Loucy (cell line): ENCODE measurements around the gene RBM39.

ENCODE experiments used
- H2AFZ ChIP-seq: fragments of 200-600 bp; sonication (generic); 2 replicates; pipeline ENCODE4 v1.6.0; 2016; ENCODE audit warnings: antibody characterized with exemption, mild to moderate bottlenecking, low read length, moderate library complexity
- H3F3A ChIP-seq: fragments of 200-600 bp; 2 replicates; pipeline ENCODE4 v1.6.0; 2016; ENCODE audit warnings: antibody characterized with exemption, low read depth, mild to moderate bottlenecking
- H3K27me3 ChIP-seq: fragments of 200-600 bp; sonication (generic); 2 replicates; pipeline ENCODE4 v1.6.1; 2014; ENCODE audit warnings: low read length, mild to moderate bottlenecking; ENCODE audit not compliant: insufficient read depth, poor library complexity, severe bottlenecking
- H3K36me3 ChIP-seq: fragments of 200-600 bp; sonication (generic); 2 replicates; pipeline ENCODE4 v1.6.1; 2016; ENCODE audit warnings: low read length; ENCODE audit not compliant: insufficient read depth
- H3K4me1 ChIP-seq: fragments of 200-600 bp; sonication (generic); 2 replicates; pipeline ENCODE4 v1.5.1; 2014; ENCODE audit warnings: low read length, mild to moderate bottlenecking; ENCODE audit not compliant: insufficient read depth, poor library complexity, severe bottlenecking
- H3K4me2 ChIP-seq: fragments of 200-600 bp; sonication (generic); 2 replicates; pipeline ENCODE4 v1.6.0; 2014; ENCODE audit warnings: antibody characterized with exemption, low read length, low read depth, mild to moderate bottlenecking; ENCODE audit not compliant: poor library complexity, severe bottlenecking
- H3K4me3 ChIP-seq: fragments of 200-600 bp; sonication (generic); 2 replicates; pipeline ENCODE4 v1.5.1; 2014; ENCODE audit warnings: low read length, mild to moderate bottlenecking, mixed read lengths; ENCODE audit not compliant: poor library complexity, severe bottlenecking
- H3K79me2 ChIP-seq: fragments of 200-600 bp; sonication (generic); 2 replicates; pipeline ENCODE4 v1.6.1; 2014; ENCODE audit warnings: low read length; ENCODE audit not compliant: insufficient read depth
- H3K9ac ChIP-seq: fragments of 200-600 bp; sonication (generic); 2 replicates; pipeline ENCODE4 v1.6.0; 2014; ENCODE audit warnings: mild to moderate bottlenecking, low read depth, low read length, moderate library complexity; ENCODE audit not compliant: poor library complexity, severe bottlenecking
- H3K9me2 ChIP-seq: fragments of 200-600 bp; sonication (generic); replicated peaks from 2 replicates; pipeline ENCODE4 v1.6.1; 2016; ENCODE audit warnings: low read depth, low read length, mixed read lengths
- H3K9me3 ChIP-seq: fragments of 200-600 bp; sonication (generic); 2 replicates; pipeline ENCODE4 v1.6.1; 2014; ENCODE audit warnings: mild to moderate bottlenecking, antibody characterized with exemption, low read length, low read depth; ENCODE audit not compliant: insufficient read depth
- H4K20me1 ChIP-seq: fragments of 200-600 bp; sonication (generic); 2 replicates; pipeline ENCODE4 v1.6.0; 2014; ENCODE audit warnings: antibody characterized with exemption, low read length, mild to moderate bottlenecking; ENCODE audit not compliant: insufficient read depth, poor library complexity, severe bottlenecking
- CTCF ChIP-seq: fragments of 200-600 bp; sonication (generic); conservative IDR thresholded peaks from 2 replicates; pipeline ENCODE4 v1.5.1; 2014; ENCODE audit warnings: mild to moderate bottlenecking, antibody characterized with exemption, low read length
- EZH2phosphoT487 ChIP-seq: fragments of 200-600 bp; IDR thresholded peaks from 2 replicates; pipeline ENCODE4 v1.6.1; 2018; ENCODE audit warnings: antibody characterized with exemption, mild to moderate bottlenecking, moderate library complexity, borderline replicate concordance

RBM39 gene

GRCh38 chr20:35771689-35772562 is 29.9 kb upstream of the RBM39 start, which contains the start of gene PHF20:
PHF20 (plus strand) TSS chr20:35772015; CDS start chr20:35801523, 29,508 bp downstream.
- Histone ChIP-seq H3K9me3 (no peaks in the 10 kb centered on the region), H3K9me2 (no peaks in the 10 kb centered on the region), H3K4me1 (peaks cover 68% of the 10 kb centered on the region), H3K4me3 (peak within 1 kb of the TSS; percentile 94), H3K36me3 (no peaks in the 10 kb centered on the region), H4K20me1 (peaks cover 30% of the 10 kb centered on the region), H2AFZ (peak within 1 kb of the TSS; percentile 89), H3K79me2 (peaks cover 48% of the 10 kb centered on the region), H3K9ac (peak within 1 kb of the TSS; percentile 93), H3K4me2 (peak within 1 kb of the TSS; percentile 100), H3F3A (peaks cover 10% of the 10 kb centered on the region; the same call in 1 of the 2 replicates), H3K27me3 (no peaks in the 10 kb centered on the region)
- TF ChIP-seq EZH2phosphoT487: no peak
- TF ChIP-seq CTCF: no peak

GRCh38 chr20:35771367-35771688 is 29.3 kb upstream of the RBM39 start:
- Histone ChIP-seq H3K4me1 (peaks cover 62% of the 10 kb centered on the region), H3F3A (peaks cover 10% of the 10 kb centered on the region; the same call in 1 of the 2 replicates), H3K9me2 (no peaks in the 10 kb centered on the region), H3K36me3 (no peaks in the 10 kb centered on the region), H3K4me3 (peak overlapping the region; percentile 94), H3K4me2 (peak overlapping the region; percentile 77), H3K9me3 (no peaks in the 10 kb centered on the region), H4K20me1 (peaks cover 25% of the 10 kb centered on the region), H3K9ac (no peak overlapping the region), H2AFZ (peak overlapping the region; percentile 89), H3K79me2 (peaks cover 42% of the 10 kb centered on the region), H3K27me3 (no peaks in the 10 kb centered on the region)
- TF ChIP-seq CTCF (no peak), EZH2phosphoT487 (no peak)

- Histone ChIP-seq H3K9ac (peak overlapping the region; percentile 66), H4K20me1 (peaks cover 12% of the 10 kb centered on the region), H3K79me2 (peaks cover 19% of the 10 kb centered on the region), H3F3A (peaks cover 10% of the 10 kb centered on the region; the same call in 1 of the 2 replicates), H3K9me3 (no peaks in the 10 kb centered on the region), H2AFZ (peak overlapping the region; percentile 51), H3K4me3 (peak overlapping the region; percentile 70), H3K27me3 (no peaks in the 10 kb centered on the region), H3K9me2 (no peaks in the 10 kb centered on the region), H3K36me3 (no peaks in the 10 kb centered on the region), H3K4me1 (peaks cover 47% of the 10 kb centered on the region), H3K4me2 (peak overlapping the region; percentile 72)
- no peak for TF ChIP-seq EZH2phosphoT487
- no peak for TF ChIP-seq CTCF
Measured at GRCh38 chr20:35768731-35769664, 26.9 kb upstream of the RBM39 start.
